ENCODE data around the gene COPB2. TPM values are rescaled to one million over a fixed set of nuclear protein-coding genes. Genes with fewer than 3 reads are reported as not detected.
A peak's percentile ranks its signal among the peaks of the same experiment; 100 is the strongest.

The COPB2 gene
- total and polyA plus RNA-seq, 10 of the 15 experiments (the other 5 are each of a cell fraction or from before 2014, with no cell fraction given): 51.3 to 143 (median 116) TPM

DNA sequence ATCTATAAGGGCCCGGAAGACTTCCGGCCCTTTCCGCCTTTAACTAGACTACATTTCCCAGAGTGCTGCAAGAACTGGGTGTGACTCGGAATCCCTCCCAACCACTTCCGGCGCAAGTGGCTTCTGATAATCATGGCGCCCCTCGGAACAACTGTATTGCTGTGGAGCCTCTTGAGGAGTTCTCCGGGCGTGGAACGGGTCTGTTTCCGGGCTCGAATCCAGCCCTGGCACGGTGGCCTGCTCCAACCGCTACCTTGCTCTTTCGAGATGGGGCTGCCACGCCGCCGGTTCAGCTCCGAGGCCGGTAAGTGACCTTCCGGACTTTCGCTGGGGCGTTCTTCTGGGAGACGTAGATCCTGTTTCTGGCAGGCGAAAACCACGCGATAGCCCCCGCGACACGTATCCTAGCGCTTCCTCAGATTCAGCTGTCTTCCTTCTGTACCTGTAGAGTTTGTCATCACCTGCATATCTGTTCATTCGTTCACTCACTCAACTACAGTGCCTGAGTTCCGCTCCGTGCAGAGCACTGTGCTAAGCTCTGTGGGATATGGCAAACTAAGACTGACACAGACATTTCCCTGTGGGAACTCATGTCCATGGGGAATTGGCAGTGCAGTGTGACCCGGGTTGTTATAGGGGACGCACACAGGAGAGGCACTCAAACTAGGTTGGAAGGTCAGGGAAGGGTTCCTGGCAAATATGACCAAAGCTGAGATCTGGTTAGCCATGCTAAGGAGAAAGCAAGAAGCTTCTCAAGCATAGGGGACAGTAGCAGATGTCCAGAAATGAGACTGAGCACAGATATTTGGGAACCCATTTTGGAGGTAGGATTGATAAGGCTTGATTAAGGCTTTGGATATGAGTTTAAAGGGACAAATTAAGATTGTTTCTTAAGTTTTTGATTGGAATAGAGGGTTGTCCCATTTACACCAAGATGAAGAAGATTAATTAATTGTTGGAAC is 45.3 kb downstream of the COPB2 start, which contains the start of gene MRPS22 (continued):
- TF ChIP-seq, protein P1, sequence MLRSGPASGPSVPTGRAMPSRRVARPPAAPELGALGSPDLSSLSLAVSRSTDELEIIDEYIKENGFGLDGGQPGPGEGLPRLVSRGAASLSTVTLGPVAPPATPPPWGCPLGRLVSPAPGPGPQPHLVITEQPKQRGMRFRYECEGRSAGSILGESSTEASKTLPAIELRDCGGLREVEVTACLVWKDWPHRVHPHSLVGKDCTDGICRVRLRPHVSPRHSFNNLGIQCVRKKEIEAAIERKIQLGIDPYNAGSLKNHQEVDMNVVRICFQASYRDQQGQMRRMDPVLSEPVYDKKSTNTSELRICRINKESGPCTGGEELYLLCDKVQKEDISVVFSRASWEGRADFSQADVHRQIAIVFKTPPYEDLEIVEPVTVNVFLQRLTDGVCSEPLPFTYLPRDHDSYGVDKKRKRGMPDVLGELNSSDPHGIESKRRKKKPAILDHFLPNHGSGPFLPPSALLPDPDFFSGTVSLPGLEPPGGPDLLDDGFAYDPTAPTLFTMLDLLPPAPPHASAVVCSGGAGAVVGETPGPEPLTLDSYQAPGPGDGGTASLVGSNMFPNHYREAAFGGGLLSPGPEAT (IDR thresholded peaks at IDR 0.05; ENCODE audit: low read depth): peak; percentile 98
- TF ChIP-seq SMARCA5 (IDR thresholded peaks at IDR 0.05) (0 out of 2 replicates have a peak, but pooled peaks have one; percentile 51), MAX (IDR thresholded peaks at IDR 0.05; ENCODE audit: low read depth, low read length) (peak; percentile 48; the same call in 1 of the 2 replicates), SMAD1 (IDR thresholded peaks at IDR 0.05; ENCODE audit: low read depth, partially characterized antibody) (no peak), SP1 (IDR thresholded peaks at IDR 0.05; ENCODE audit: low read depth, low read length) (peak; percentile 26), KDM1A (IDR thresholded peaks at IDR 0.05; ENCODE audit: borderline replicate concordance) (no peak), NR2F1 (conservative IDR thresholded peaks at IDR 0.05) (peak; percentile 47; the same call in 1 of the 2 replicates), GABPA (IDR thresholded peaks at IDR 0.05; ENCODE audit: low read depth) (peak; percentile 98), ETV6 (conservative IDR thresholded peaks at IDR 0.05 in 1 of 2, IDR thresholded peaks at IDR 0.05 in 1 of 2; ENCODE audit: borderline replicate concordance in 1 of 2, low read depth in 1 of 2) (peak in 1 of 2 experiments; percentile 27; a peak in 1 of 4 replicates), BMI1 (IDR thresholded peaks at IDR 0.05; ENCODE audit: borderline replicate concordance) (no peak), STAT1 (conservative IDR thresholded peaks at IDR 0.05) (peak; percentile 67; the same call in 1 of the 2 replicates), NFYA (IDR thresholded peaks at IDR 0.05; ENCODE audit: borderline replicate concordance, low read depth, low read length) (no peak), BACH1 (IDR thresholded peaks at IDR 0.05; ENCODE audit: borderline replicate concordance) (no peak), ZNF217 (IDR thresholded peaks at IDR 0.05) (no peak), MTA2 (IDR thresholded peaks at IDR 0.05; ENCODE audit: low read depth) (peak; percentile 80), USF2 (IDR thresholded peaks at IDR 0.05; ENCODE audit: borderline replicate concordance, low read depth, low read length) (no peak), NR2C2 (IDR thresholded peaks at IDR 0.05; ENCODE audit: borderline replicate concordance, control insufficient read depth, insufficient read length, low read depth) (no peak)
- TF ChIP-seq, protein P2, sequence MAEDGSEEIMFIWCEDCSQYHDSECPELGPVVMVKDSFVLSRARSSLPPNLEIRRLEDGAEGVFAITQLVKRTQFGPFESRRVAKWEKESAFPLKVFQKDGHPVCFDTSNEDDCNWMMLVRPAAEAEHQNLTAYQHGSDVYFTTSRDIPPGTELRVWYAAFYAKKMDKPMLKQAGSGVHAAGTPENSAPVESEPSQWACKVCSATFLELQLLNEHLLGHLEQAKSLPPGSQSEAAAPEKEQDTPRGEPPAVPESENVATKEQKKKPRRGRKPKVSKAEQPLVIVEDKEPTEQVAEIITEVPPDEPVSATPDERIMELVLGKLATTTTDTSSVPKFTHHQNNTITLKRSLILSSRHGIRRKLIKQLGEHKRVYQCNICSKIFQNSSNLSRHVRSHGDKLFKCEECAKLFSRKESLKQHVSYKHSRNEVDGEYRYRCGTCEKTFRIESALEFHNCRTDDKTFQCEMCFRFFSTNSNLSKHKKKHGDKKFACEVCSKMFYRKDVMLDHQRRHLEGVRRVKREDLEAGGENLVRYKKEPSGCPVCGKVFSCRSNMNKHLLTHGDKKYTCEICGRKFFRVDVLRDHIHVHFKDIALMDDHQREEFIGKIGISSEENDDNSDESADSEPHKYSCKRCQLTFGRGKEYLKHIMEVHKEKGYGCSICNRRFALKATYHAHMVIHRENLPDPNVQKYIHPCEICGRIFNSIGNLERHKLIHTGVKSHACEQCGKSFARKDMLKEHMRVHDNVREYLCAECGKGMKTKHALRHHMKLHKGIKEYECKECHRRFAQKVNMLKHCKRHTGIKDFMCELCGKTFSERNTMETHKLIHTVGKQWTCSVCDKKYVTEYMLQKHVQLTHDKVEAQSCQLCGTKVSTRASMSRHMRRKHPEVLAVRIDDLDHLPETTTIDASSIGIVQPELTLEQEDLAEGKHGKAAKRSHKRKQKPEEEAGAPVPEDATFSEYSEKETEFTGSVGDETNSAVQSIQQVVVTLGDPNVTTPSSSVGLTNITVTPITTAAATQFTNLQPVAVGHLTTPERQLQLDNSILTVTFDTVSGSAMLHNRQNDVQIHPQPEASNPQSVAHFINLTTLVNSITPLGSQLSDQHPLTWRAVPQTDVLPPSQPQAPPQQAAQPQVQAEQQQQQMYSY (CRISPR knock-in tag; IDR thresholded peaks at IDR 0.05): no peak
- TF ChIP-seq, protein P3, sequence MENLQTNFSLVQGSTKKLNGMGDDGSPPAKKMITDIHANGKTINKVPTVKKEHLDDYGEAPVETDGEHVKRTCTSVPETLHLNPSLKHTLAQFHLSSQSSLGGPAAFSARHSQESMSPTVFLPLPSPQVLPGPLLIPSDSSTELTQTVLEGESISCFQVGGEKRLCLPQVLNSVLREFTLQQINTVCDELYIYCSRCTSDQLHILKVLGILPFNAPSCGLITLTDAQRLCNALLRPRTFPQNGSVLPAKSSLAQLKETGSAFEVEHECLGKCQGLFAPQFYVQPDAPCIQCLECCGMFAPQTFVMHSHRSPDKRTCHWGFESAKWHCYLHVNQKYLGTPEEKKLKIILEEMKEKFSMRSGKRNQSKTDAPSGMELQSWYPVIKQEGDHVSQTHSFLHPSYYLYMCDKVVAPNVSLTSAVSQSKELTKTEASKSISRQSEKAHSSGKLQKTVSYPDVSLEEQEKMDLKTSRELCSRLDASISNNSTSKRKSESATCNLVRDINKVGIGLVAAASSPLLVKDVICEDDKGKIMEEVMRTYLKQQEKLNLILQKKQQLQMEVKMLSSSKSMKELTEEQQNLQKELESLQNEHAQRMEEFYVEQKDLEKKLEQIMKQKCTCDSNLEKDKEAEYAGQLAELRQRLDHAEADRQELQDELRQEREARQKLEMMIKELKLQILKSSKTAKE (IDR thresholded peaks at IDR 0.05; ENCODE audit: low read depth, poor library complexity, severe bottlenecking): no peak
